ENCODE data around the gene SKIC8.

SKIC8 gene

GRCh38 chr15:78299101-78299930 is at the start of gene SKIC8:
Gene SKIC8, minus strand, starts transcription at chr15:78299609. Its CDS starts 3,923 bp downstream, at chr15:78295686.
- 0 out of 2 replicates have a peak within 1 kb of the TSS, but pooled peaks have one; percentile 3 for H2AFZ ChIP-seq (ENCODE audit: low read length)
- H3K4me3 ChIP-seq (ENCODE audit: low read depth, low read length, poor library complexity, severe bottlenecking), result peak within 1 kb of the TSS; percentile 72
- no peaks in the 10 kb centered on the region for H3K9me3 ChIP-seq (ENCODE audit: low read length)
- H4K20me1 ChIP-seq (ENCODE audit: insufficient read depth, low read length), result no peaks in the 10 kb centered on the region
- no peaks in the 10 kb centered on the region for H3K9me2 ChIP-seq (ENCODE audit: low read depth, low read length)
- TF ChIP-seq EZH2 (IDR thresholded peaks at IDR 0.05; ENCODE audit: borderline replicate concordance, low read length), result no peak
- no peak for TF ChIP-seq CTCF (IDR thresholded peaks at IDR 0.05; ENCODE audit: low read length)
- H3K4me2 ChIP-seq (ENCODE audit: low read length), result peak within 1 kb of the TSS; percentile 85
- no peaks in the 10 kb centered on the region for H3F3A ChIP-seq (ENCODE audit: insufficient read depth, low read length)
- no peak within 1 kb of the TSS for H3K27ac ChIP-seq (ENCODE audit: low read depth, low read length, poor library complexity, severe bottlenecking)
- peak within 1 kb of the TSS; percentile 74 for H3K9ac ChIP-seq (ENCODE audit: low read length)
- H3K79me2 ChIP-seq (ENCODE audit: insufficient read depth, low read length), result peaks cover 9% of the 10 kb centered on the region; the same call in 1 of the 2 replicates
- no peaks in the 10 kb centered on the region for H3K27me3 ChIP-seq (ENCODE audit: insufficient read depth, low read length)
- peaks cover 22% of the 10 kb centered on the region for H3K4me1 ChIP-seq (ENCODE audit: insufficient read depth, low read length, severe bottlenecking)
- H3K36me3 ChIP-seq (ENCODE audit: insufficient read depth, low read length), result 0 out of 2 replicates have a peak, but pooled peaks cover 4% of the 10 kb centered on the region

- H3K27me3 ChIP-seq (ENCODE audit: insufficient read depth, low read length), result no peaks in the 10 kb centered on the region
- no peaks in the 10 kb centered on the region for H3K9me2 ChIP-seq (ENCODE audit: low read depth, low read length)
- H4K20me1 ChIP-seq (ENCODE audit: insufficient read depth, low read length), result no peaks in the 10 kb centered on the region
- H3K4me3 ChIP-seq (ENCODE audit: low read depth, low read length, poor library complexity, severe bottlenecking), result no peak overlapping the region
- no peak overlapping the region for H3K4me2 ChIP-seq (ENCODE audit: low read length)
- no peaks in the 10 kb centered on the region for H3K36me3 ChIP-seq (ENCODE audit: insufficient read depth, low read length)
- no peaks in the 10 kb centered on the region for H3K79me2 ChIP-seq (ENCODE audit: insufficient read depth, low read length)
- no peak overlapping the region for H2AFZ ChIP-seq (ENCODE audit: low read length)
- no peaks in the 10 kb centered on the region for H3K4me1 ChIP-seq (ENCODE audit: insufficient read depth, low read length, severe bottlenecking)
- no peak for TF ChIP-seq EZH2 (IDR thresholded peaks at IDR 0.05; ENCODE audit: borderline replicate concordance, low read length)
- no peak for TF ChIP-seq CTCF (IDR thresholded peaks at IDR 0.05; ENCODE audit: low read length)
- H3F3A ChIP-seq (ENCODE audit: insufficient read depth, low read length), result no peaks in the 10 kb centered on the region
- H3K9me3 ChIP-seq (ENCODE audit: low read length), result no peaks in the 10 kb centered on the region
- H3K27ac ChIP-seq (ENCODE audit: low read depth, low read length, poor library complexity, severe bottlenecking), result no peak overlapping the region
- H3K9ac ChIP-seq (ENCODE audit: low read length), result no peak overlapping the region
Measured at GRCh38 chr15:78347586-78348543, 48.5 kb upstream of the SKIC8 start.

GRCh38 chr15:78345396-78346125 is 46.2 kb upstream of the SKIC8 start:
- Histone ChIP-seq H3K4me1 (ENCODE audit: insufficient read depth, low read length, severe bottlenecking) (no peaks in the 10 kb centered on the region), H3K36me3 (ENCODE audit: insufficient read depth, low read length) (no peaks in the 10 kb centered on the region), H3K27ac (ENCODE audit: low read depth, low read length, poor library complexity, severe bottlenecking) (no peak overlapping the region), H3K79me2 (ENCODE audit: insufficient read depth, low read length) (no peaks in the 10 kb centered on the region), H3K9me3 (ENCODE audit: low read length) (no peaks in the 10 kb centered on the region), H3K9me2 (ENCODE audit: low read depth, low read length) (no peaks in the 10 kb centered on the region), H3F3A (ENCODE audit: insufficient read depth, low read length) (no peaks in the 10 kb centered on the region), H3K9ac (ENCODE audit: low read length) (no peak overlapping the region), H2AFZ (ENCODE audit: low read length) (no peak overlapping the region), H3K4me3 (ENCODE audit: low read depth, low read length, poor library complexity, severe bottlenecking) (no peak overlapping the region), H4K20me1 (ENCODE audit: insufficient read depth, low read length) (no peaks in the 10 kb centered on the region), H3K27me3 (ENCODE audit: insufficient read depth, low read length) (no peaks in the 10 kb centered on the region), H3K4me2 (ENCODE audit: low read length) (no peak overlapping the region)
- no peak for TF ChIP-seq CTCF (IDR thresholded peaks at IDR 0.05; ENCODE audit: low read length)
- no peak for TF ChIP-seq EZH2 (IDR thresholded peaks at IDR 0.05; ENCODE audit: borderline replicate concordance, low read length)

Measured in OCI-LY1 (cell line).